ENCODE measurements around the gene DDI2. TPM values are rescaled to one million over a fixed set of nuclear protein-coding genes. Genes with fewer than 3 reads are reported as not detected.

The DDI2 gene
- 6.0 to 9.3 TPM (median 8.4 TPM) in 5 replicates for total RNA-seq (2022; extraction: Qiagen RNA extraction)

GRCh38 chr1:15617173-15618076 lies at the start of gene DDI2:
DDI2 (plus strand) TSS chr1:15617458; CDS start chr1:15617671, 213 bp downstream.

DNA sequence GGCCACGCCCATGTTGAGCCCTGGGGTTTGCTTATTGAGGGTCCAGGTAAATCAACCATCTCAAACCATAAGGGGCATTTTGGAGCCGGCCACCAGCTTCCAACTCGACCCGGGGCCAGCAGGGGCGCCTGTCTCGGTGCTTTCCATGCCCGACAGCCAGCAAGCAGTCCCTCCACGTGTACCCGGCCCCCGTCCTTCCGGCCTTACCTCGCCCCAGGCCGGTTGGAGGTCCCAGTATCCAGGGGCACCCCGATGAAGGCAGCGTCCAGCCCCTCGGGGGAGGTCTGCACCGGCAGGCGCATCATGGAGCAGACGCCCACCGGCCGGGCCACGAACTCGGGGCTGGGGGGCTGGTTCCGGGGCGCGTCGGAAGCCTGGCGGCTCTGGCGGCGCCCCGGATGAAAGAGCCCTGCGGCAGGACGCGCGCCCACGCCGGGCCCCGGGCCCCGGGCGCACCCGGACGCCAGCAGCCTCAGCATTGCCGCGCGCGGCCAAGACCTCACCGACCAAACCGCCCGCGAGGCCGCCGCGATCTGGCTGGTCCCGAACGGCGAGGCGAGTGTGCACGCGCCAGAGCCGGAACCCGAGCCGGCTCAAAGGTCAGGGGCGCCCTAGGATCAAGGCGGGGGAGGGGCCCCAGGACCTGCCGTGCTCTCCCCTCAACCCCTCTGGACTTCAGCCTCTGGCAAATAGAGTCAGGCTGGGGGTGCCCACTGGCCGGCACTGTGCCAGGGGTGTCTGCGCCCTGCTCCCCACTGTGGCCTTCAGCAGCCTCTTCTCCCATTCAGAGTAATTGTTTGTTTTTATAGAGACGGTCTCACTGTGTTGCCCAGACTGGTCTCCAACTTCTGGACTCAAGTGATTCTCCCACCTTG lies 32.5 kb upstream of the DDI2 start, which contains the start of gene AGMAT:
AGMAT (minus strand) TSS at position 563 of the 875 bp plus-strand sequence; CDS start at position 479, 84 bp downstream.

GRCh38 chr1:15684042-15684461 lies 66.8 kb downstream of the DDI2 start, which contains the start of gene PLEKHM2:
PLEKHM2 (plus strand) TSS chr1:15684320; CDS start chr1:15684559, 239 bp downstream.

Other genes starting within 250 kb of the DDI2 start
- 235 to 292 TPM (median 265 TPM) in 5 replicates for gene EFHD2, start 207.6 kb upstream of the DDI2 start, total RNA-seq (2022; extraction: Qiagen RNA extraction)
- 0.84 to 2.3 TPM (median 1.4 TPM) in 5 replicates for gene CTRC, start 179.0 kb upstream of the DDI2 start, total RNA-seq (2022; extraction: Qiagen RNA extraction)
- gene CELA2A, start 160.7 kb upstream of the DDI2 start, total RNA-seq (2022; extraction: Qiagen RNA extraction): not detected in 5 replicates
- gene CELA2B, start 141.4 kb upstream of the DDI2 start, total RNA-seq (2022; extraction: Qiagen RNA extraction): 0.14 TPM in 1 of 5 replicates, not detected in the others
- gene CASP9, start 93.2 kb upstream of the DDI2 start, total RNA-seq (2022; extraction: Qiagen RNA extraction): 5.3 to 6.1 TPM (median 5.6 TPM) in 5 replicates
- 4.3 to 5.3 TPM (median 4.4 TPM) in 5 replicates for gene DNAJC16, start 90.6 kb upstream of the DDI2 start, total RNA-seq (2022; extraction: Qiagen RNA extraction)
- gene AGMAT, start 32.4 kb upstream of the DDI2 start, total RNA-seq (2022; extraction: Qiagen RNA extraction): 6.1 to 7.4 TPM (median 7.3 TPM) in 5 replicates
- gene PLEKHM2, start 66.9 kb downstream of the DDI2 start, total RNA-seq (2022; extraction: Qiagen RNA extraction): 23.0 to 26.5 TPM (median 24.1 TPM) in 5 replicates
- 0.07 to 0.42 TPM (median 0.24 TPM) in 5 replicates for gene SLC25A34, start 118.8 kb downstream of the DDI2 start, total RNA-seq (2022; extraction: Qiagen RNA extraction)
- gene TMEM82, start 125.0 kb downstream of the DDI2 start, total RNA-seq (2022; extraction: Qiagen RNA extraction): not detected in 5 replicates
- 19.6 to 33.7 TPM (median 26.9 TPM) in 5 replicates for gene FBLIM1, start 141.3 kb downstream of the DDI2 start, total RNA-seq (2022; extraction: Qiagen RNA extraction)
- gene UQCRHL, start 190.2 kb downstream of the DDI2 start, total RNA-seq (2022; extraction: Qiagen RNA extraction): 5.9 to 8.7 TPM (median 6.2 TPM) in 5 replicates
- 34.2 to 46.9 TPM (median 38.3 TPM) in 5 replicates for gene SPEN, start 230.2 kb downstream of the DDI2 start, total RNA-seq (2022; extraction: Qiagen RNA extraction)

Data from A549 treated with Hydrocortisone at 1 μM for 4 hours (cell line).